DMS79 treated with DMSO at 0.1 percent for 48 hours (cell line): Measurements from ENCODE around the gene TBXA2R.
"Not testable (repeated sequence)": the region's sequence is repeated elsewhere in the genome, so short reads cannot be mapped to it uniquely, and the experiment has no call there.

Experiments used
- DNase-seq: peaks from one replicate; lab custom pipeline; 2025; lab: John Stamatoyannopoulos, UW

TBXA2R gene

GRCh38 chr19:3577723-3578344 lies 28.8 kb downstream of the TBXA2R start:
- no peak for DNase-seq

- DNase-seq, result no peak
Measured at GRCh38 chr19:3576696-3577443, 29.8 kb downstream of the TBXA2R start.

DNA sequence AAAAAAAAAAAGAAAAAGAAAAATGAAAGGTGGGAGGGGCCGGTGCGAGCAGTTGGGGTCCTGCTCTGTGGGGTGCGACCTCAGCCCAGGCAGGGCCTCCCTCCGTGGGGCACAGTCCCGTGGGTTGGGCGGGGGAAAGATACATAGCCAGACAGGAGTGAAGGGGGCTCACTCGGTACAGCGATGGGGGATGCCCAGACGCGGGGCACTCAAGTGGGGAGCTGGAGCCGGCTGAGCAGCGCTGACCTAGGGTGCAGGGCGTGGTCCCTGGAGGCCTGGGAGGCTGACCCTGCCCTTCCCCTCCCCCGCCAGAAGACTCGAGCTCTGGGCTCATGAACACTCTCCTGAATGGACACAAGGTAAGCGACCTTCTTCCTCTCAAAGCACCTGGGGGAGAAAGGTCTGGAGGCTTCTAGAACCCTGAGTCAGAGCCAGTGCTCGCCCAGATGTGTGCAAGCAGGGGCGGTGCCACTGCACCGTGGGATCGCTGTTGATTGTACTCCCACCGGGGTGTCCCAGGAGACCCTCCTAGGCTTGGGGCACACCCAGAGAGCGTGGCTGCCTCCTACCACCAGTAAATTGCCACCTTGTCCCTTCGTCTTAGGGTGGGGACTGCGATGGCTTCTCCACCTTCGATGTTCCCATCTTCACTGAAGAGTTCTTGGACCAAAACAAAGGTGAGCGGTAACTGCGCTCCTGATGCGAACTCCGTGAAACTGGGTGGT lies 30.6 kb downstream of the TBXA2R start:
- no peak for DNase-seq

- no peak for DNase-seq
Measured at GRCh38 chr19:3575260-3575741, 31.4 kb downstream of the TBXA2R start.

GRCh38 chr19:3573858-3574637 lies 32.6 kb downstream of the TBXA2R start:
- DNase-seq, result no peak

DNA sequence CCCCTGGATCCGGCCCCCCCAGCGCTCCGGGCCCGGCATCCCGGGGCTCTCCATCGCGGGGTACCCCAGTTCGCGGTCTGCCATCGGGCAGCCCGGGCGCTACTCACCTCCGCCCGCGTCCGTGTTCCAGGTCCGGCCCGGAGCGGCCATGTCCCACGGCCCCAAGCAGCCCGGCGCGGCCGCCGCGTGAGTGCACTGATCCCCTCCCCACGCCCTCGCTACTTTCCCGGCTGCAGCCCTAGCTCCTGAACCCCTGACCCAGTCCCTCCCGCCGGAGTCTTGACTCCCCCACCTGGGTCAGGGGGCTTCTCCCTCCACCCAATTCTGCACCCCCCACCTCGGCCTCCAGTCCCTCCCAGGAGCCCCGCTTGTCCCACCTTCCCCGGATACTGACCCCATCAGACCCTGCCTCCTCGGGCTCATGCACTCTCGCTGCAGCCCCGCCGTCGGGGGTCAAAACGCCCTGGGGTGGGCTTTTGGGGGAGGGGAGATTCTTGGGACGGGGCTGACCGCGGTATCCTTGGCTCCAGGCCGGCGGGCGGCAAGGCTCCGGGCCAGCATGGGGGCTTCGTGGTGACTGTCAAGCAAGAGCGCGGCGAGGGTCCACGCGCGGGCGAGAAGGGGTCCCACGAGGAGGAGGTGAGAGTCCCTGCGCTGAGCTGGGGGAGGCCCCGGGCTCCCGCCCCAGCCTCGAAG lies 33.4 kb downstream of the TBXA2R start:
- no peak for DNase-seq

GRCh38 chr19:3572855-3573161 lies 33.9 kb downstream of the TBXA2R start, which contains the start of gene HMG20B:
Gene HMG20B, plus strand, starts transcription at chr19:3572944. Its CDS starts 366 bp downstream, at chr19:3573310.
- DNase-seq, result no peak

- DNase-seq, result peak; percentile 96
Measured at GRCh38 chr19:3572132-3572854, 34.4 kb downstream of the TBXA2R start.

DNA sequence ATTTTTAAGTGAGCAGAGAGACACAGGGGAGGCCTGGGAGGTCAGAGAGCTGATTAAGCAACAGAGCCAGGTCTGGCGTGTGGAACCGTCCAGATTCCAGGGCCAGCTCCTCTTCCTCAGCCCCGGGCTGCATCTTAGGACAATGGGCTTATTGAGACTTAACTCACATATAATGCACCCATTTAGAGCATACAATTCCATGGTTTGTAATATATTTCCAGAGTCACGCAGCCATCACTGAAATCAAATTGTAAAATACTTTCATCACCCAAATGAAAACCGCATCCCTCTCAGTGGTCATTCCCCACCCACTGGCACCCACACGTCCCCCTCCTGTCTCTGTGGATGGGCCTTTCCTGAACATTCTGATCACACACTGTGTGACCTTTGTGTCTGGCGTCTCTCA lies 36.1 kb downstream of the TBXA2R start:
- DNase-seq, result no peak

DNA sequence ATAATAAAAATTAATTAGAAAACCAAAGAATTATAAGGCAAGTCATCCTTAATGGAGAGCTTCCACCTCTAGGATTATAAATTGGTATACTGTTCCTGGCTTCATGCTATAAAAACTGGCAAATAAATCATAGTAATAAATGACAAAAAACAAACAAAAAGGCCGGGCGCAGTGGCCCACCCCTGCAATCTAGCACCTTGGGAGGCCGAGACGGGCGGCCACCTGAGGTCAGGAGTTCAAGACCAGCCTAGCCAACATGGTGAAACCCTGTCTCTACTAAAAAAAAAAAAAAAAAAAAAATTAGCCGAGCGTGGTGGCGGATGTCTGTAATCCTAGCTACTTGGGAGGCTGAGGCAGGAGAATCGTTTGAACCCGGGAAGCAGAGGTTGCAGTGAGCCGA lies 36.6 kb downstream of the TBXA2R start:
- DNase-seq, result not testable (repeated sequence)

GRCh38 chr19:3565139-3565538 lies 41.5 kb downstream of the TBXA2R start:
- no peak for DNase-seq

GRCh38 chr19:3563709-3564524 lies 42.8 kb downstream of the TBXA2R start:
- DNase-seq, result no peak

DNA sequence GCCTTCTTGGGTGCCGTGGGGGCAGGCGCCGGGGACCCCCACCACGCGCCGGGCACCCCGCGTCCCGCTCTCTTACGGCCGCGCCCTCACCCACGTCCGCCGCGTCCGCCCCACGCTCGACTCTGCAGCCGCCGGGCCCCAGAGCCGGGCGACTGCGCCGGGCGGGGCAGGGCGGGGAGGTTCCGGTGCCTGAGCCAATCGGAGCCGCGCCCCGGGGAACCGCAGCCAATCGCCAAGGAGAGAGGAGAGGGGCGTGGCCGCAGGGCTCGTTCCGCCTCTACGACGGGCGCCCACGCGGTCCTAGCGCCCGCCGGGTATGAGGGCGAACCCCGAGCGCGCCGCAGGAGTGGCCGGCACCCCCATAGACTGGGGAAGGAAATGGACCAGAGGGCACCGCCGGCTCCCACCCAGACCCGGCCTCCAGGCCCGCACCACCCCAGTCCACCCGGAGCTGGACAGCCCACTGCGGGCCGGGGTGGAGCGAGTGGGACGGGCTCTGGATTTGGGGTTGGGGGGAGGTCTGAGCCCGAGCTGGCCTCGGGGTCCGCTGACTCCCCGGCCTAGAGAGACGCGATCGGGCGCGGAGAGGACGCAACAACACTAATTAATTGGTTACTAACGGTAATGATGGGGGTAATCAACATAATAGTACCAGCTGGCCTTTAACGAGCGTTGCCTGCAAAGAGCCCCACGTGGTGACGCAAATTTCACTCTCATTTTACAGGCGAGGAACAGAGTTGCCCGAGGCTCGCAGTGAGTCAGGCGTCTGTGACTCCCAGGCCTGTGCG lies 49.0 kb downstream of the TBXA2R start, which contains the start of gene MFSD12:
Gene MFSD12, minus strand, starts transcription at position 126 of the 788 bp plus-strand sequence. CDS start 183 bp downstream, outside the sequence.
- DNase-seq, result peak; percentile 86

GRCh38 chr19:3556978-3557460 lies 49.7 kb downstream of the TBXA2R start:
- peak; percentile 6 for DNase-seq

DNA sequence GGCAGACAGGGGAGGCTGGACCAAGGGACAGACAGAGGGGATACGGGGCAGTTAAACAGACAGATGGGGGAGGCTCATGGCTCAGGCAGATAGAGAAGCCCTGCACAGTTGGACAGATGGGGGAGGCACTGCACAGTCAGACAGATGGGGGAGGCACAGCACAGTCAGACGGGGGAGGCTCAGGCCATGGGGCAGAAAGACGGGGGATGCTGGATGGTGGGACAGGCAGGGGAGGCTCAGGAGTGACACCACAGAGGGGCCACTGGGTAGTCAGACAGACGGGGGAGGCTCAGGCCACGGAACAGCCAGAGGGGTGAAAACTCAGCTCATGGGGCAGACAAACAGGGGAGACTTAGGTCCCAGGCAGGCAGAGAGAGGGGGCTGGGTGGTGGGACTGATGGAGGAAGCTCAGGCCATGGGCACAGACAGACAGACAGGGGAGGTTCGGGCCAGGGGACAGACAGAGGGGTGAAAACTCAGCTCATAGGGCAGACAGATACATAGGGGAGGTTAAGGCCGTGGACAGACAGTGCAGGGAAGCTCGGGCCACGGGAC lies 50.2 kb downstream of the TBXA2R start:
- DNase-seq, result no peak

DNA sequence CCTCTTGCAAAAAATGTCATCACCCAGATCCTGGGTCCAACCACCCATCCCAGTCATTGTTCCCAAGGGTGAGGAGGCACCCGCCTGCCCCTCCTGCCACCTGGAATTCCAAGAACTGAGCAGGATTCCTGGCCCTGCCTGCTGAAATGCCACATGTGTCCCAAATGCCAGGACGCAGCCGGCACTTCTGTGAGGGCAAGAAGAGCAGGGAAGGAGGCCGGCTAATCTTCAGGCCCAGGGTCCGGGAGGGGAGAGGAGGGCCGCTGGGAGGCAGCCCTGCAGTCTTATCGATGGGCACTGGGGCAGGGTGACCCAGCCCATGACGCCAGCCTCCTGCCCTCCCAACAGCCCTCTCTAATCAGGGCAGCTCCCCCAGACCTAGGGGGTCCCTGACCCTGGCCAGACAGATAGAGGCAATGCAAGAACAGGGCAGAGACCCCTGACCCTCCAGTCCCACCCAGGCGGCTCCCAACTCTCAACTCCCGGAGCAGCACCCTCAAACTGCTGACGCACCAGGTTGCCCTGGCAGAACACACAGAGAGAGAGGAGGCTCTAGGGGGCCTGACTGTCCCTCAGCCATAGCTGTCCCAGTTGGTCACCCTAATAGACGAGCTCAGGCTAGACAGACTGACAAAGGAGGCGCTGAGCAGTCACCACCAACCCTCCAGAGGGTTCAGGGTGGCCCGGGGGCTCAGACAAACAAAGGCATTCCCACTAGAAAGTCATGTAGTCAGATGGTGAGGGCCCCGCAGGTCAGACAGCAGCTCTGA lies 50.8 kb downstream of the TBXA2R start:
- DNase-seq, result no peak

GRCh38 chr19:3554254-3555083 lies 52.2 kb downstream of the TBXA2R start:
- no peak for DNase-seq
